HG02870 (cell line): ENCODE measurements around the gene SNX3.

Source experiments
- ATAC-seq: cut with Tn5 transposase; IDR thresholded peaks from one replicate; pipeline ENCODE4 v1.9.1; 2021; ENCODE audit warnings: mild to moderate bottlenecking, moderate library complexity; ENCODE audit not compliant: unreplicated experiment

The SNX3 gene

GRCh38 chr6:108209738-108210137 lies 51.1 kb downstream of the SNX3 start:
- ATAC-seq = no peak

- no peak for ATAC-seq
Measured at GRCh38 chr6:108207013-108207412, 53.8 kb downstream of the SNX3 start.

DNA sequence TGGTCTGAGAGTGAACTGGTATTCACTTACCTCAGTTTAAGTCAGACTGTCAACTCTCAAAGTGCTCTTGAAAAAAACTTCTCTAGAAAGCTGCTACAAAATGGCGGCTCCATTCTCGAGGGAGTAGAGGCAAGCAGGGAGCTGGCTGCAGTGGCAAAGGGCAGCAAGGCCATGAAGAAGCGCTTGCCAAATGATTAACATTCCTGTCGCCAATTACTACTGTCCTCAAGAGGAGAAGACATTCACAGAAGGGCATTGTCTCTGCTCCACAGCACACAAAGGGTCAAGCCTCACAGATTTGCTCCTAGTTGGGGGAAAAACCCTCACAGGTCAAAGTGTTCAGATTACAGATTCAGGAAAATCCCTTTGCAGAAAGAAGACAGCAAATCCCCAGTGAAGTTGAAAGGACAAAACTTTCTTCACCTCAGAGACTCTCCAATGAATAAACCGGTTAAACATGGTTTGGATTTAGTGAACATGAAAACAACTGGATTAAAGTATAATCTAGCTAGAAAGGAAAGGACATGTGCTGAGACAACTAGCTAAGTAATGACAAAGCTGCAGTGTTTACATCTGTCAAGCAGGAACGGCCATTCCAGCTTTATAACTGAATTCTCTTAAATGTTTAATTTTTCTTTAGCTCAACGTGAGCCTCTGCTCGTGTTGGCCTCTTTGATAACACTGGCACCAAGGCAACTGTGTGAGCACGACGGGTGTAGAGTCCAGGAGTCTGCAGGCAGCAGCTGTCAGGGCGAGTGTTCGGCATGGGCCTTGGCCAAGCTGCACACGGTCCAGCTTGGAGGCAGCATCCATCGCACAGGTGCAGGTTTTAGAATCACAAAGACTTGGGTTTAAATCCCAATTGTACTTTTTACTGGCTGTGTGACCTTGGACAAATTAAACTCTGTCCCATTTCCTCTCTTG lies 57.4 kb downstream of the SNX3 start:
- ATAC-seq = no peak

- no peak for ATAC-seq
Measured at GRCh38 chr6:108200631-108201030, 60.2 kb downstream of the SNX3 start.

DNA sequence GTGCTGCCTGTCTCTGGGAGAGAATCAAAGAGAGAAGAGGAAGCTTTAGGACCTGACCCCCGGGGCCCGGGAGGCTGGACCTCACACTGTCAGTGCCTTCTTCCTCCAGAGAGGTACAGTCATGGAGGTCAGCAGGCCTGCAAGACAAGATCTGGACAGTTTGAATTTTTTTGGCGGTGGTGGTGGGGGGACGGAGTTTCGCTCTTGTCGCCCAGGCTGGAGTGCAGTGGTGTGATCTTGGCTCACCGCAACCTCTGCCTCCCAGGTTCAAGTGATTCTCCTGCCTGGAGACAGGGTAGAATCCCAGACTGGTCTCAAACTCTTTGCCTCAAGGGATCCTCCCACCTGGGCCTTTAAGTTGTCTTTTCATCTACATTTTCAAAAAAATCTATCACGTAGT lies 60.7 kb downstream of the SNX3 start:
- ATAC-seq = no peak

GRCh38 chr6:108198761-108199498 lies 61.9 kb downstream of the SNX3 start:
- no peak for ATAC-seq

DNA sequence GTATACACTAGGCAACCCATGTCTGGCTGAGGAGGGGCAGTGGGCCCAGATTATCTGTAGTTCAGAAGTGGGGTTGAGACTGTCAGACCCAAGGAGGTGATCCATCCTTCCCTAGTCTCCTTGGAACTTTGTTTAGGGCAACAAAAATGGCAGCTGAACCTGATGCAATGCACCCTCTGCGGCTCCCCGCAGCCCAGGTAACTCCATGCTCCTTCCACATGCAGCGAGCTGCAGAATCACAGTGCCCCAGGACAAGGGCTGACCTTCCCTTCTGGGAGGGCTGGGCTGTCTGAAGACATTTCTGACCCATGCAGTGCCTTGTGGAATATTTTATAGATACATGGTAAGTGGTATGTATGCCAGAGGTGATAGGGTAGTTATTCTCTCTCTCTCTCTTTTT lies 65.6 kb downstream of the SNX3 start:
- no peak for ATAC-seq

GRCh38 chr6:108194503-108194902 lies 66.3 kb downstream of the SNX3 start:
- ATAC-seq = no peak

DNA sequence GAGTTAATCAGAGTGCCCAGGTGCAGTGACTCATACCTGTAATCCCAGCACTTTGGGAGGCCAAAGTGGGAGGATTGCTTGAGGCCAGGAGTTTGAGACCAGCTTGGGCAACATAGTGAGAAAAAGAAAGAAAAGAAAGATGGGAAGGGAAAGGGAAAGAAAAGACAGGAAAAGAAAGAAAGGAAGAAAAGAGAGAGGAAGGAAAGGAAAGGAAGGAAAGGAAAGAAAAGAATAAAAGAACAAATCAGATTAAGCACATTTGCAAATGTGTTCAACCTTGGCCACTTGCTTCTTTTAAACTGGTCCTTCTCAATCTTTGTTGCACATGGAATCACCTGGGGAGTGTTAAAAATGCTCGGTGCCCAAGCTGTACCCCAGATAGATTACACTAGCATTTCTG lies 67.0 kb downstream of the SNX3 start:
- ATAC-seq = no peak

- ATAC-seq = no peak
Measured at GRCh38 chr6:108193131-108193530, 67.7 kb downstream of the SNX3 start.

DNA sequence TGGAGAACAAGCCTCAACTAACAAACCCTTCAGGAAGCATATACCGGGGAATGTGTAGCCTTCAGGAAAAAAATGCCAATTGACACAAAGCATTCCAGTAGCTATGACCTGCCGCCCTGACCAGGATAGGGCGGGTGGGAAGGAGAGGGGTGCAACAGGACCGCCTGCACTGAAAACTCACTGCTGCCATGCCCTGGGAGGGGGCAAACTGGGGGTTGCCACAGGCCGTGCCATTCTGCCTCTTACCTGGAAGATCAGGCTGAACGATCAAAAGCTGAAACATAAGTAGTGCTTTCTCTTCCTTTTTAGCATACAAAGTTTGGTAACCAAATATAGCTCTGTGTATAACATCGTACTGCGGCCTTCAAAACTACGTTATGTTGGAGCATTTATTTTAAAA lies 73.3 kb downstream of the SNX3 start:
- ATAC-seq = no peak

DNA sequence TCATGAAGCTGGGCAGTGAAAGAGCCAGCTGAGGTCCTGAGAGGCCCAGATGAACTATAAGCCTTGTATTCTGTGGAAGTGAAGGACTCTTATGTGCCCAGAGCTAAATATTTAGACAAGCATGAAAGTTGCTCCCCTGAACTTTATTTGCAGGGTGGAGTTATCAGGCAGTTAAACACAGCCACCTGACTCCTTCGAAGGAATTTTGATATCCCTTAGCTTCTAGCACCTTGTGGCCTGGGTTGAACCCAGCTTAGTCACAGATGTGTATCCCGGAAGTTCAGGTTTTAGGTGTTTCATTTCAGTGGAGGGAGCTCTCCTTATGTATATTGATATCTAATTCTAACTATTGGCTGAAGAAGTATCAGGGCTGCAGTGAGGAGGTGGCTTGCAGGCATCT lies 74.6 kb downstream of the SNX3 start:
- ATAC-seq = no peak

- no peak for ATAC-seq
Measured at GRCh38 chr6:108180776-108181175, 80.1 kb downstream of the SNX3 start.

GRCh38 chr6:108180266-108180665 lies 80.6 kb downstream of the SNX3 start:
- no peak for ATAC-seq

- ATAC-seq = no peak
Measured at GRCh38 chr6:108179741-108180140, 81.1 kb downstream of the SNX3 start.

- ATAC-seq = no peak
Measured at GRCh38 chr6:108176281-108177089, 84.4 kb downstream of the SNX3 start.

DNA sequence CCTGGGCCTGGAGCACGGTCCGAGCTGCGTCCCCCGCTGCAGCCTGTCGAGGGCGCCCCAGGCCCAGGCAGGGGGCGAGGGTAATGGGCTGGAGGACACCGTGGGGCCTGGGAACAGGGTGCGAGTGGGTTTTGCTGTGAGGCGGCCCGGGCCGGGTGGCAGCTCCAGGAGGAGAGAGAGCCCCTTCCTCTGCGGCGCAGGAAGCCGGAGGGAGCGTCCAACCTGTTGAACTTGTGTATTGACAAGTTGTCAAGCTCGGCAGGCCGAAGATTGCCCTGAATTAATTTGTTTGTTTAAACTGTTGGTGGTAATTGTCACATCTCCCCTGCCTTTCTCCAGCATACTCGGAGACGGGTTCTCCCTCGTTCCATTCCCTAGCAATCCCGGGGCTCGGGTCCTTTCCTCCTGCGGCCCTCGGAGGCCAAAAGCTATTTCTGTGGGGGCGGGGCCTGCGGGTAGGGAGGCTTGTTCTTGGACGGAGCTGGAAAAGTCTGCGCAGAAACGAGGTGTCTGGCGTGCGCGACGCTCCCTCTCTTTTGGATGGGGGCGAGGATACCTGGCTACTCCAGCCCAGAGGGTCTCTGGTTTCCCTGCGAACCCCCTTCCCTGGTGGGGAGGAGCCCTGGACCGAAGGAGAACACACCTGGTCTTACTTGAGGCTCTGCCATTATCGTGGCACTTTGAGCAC lies 85.1 kb downstream of the SNX3 start:
- no peak for ATAC-seq

- ATAC-seq = no peak
Measured at GRCh38 chr6:108175176-108175591, 85.7 kb downstream of the SNX3 start.

DNA sequence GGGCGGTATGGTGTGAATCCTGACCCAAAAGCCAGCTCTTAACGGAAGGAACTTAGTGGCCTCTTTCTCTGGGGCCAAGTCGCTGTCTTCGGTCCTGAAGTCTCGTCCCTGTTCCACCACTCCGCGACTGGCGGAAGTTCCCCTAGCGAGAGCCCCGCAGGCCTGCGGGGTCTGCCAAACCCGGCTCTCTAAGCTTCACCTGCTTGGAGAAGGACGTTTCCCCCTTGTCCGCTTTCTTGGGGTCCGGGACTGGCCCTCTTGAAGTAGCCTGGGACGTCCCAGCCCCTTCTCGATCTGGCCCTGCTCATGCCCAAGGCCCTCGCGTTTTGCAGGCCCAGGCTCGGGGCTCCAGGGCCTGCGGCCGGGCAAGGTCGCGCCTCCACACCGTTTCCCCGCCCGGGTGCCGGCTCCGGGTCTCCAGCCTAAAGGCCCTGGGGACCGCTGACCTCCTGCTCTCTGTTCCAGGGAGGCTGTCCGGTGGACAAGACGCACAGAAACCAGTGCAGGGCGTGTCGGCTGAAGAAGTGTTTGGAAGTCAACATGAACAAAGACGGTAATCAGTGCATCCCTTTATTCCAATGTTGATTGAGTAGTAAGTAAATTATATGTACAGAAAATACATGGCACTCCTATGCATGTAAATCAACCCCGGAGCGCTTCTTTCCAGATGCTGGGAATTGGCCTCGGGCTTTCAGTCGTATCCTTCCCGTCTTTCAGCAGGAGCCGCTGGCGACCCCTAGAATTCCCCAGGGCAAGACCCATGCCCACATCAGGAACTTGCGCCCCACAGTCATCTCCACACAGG lies 86.3 kb downstream of the SNX3 start:
- no peak for ATAC-seq
